Tibial nerve (tissue), 3 donors: ENCODE results near the gene PMM2.

Source experiments
- POLR2A ChIP-seq, 2 donors: fragments of 450-650 bp; IDR thresholded peaks; one replicate each; pipeline ENCODE4 v1.6.1; 2017; ENCODE audit warnings: antibody characterized with exemption in 2 of 2, mild to moderate bottlenecking in 2 of 2, moderate library complexity in 2 of 2
- TF ChIP-seq, protein P1 (sequence below), 5 experiments: fragments of 200-600 bp in 3 of 5; fragments of 450-650 bp in 2 of 5; sonication (generic) in 3 of 5; IDR thresholded peaks; one replicate each; pipeline ENCODE4 v1.5.1; 2016 to 2019; ENCODE audit warnings: antibody characterized with exemption in 5 of 5, mild to moderate bottlenecking in 3 of 5, moderate library complexity in 2 of 5

DNA sequence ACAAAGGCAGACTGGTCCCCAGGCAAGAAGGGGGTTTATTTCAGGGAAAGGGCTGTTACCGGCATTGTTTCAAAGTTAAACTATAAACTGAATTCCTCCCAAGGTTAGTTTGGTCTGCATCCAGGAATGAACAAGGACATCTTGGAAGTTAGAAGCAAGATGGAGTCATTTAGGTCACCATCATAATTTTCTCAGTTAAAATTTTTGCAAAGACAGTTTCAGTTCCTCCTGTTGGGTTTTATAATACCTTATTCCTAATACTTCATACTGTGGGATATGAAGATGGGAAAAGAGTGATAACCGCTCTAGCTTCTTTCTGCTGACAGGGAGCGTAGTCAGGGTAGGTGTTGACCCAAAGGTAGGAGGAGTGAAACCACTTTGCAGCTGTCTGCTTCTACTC, 24.8 kb downstream of the PMM2 start:
- TF ChIP-seq, protein P1, sequence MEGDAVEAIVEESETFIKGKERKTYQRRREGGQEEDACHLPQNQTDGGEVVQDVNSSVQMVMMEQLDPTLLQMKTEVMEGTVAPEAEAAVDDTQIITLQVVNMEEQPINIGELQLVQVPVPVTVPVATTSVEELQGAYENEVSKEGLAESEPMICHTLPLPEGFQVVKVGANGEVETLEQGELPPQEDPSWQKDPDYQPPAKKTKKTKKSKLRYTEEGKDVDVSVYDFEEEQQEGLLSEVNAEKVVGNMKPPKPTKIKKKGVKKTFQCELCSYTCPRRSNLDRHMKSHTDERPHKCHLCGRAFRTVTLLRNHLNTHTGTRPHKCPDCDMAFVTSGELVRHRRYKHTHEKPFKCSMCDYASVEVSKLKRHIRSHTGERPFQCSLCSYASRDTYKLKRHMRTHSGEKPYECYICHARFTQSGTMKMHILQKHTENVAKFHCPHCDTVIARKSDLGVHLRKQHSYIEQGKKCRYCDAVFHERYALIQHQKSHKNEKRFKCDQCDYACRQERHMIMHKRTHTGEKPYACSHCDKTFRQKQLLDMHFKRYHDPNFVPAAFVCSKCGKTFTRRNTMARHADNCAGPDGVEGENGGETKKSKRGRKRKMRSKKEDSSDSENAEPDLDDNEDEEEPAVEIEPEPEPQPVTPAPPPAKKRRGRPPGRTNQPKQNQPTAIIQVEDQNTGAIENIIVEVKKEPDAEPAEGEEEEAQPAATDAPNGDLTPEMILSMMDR (IDR thresholded peaks at IDR 0.05), result no peak
- no peak for TF ChIP-seq POLR2A (IDR thresholded peaks at IDR 0.05)
